ENCODE results near the gene EEF1G. TPM values are rescaled to one million over a fixed set of nuclear protein-coding genes. Genes with fewer than 3 reads are reported as not detected.

Gene EEF1G
- total RNA-seq, 2 experiments from 2014 or later: 1,778 to 2,328 TPM

DNA sequence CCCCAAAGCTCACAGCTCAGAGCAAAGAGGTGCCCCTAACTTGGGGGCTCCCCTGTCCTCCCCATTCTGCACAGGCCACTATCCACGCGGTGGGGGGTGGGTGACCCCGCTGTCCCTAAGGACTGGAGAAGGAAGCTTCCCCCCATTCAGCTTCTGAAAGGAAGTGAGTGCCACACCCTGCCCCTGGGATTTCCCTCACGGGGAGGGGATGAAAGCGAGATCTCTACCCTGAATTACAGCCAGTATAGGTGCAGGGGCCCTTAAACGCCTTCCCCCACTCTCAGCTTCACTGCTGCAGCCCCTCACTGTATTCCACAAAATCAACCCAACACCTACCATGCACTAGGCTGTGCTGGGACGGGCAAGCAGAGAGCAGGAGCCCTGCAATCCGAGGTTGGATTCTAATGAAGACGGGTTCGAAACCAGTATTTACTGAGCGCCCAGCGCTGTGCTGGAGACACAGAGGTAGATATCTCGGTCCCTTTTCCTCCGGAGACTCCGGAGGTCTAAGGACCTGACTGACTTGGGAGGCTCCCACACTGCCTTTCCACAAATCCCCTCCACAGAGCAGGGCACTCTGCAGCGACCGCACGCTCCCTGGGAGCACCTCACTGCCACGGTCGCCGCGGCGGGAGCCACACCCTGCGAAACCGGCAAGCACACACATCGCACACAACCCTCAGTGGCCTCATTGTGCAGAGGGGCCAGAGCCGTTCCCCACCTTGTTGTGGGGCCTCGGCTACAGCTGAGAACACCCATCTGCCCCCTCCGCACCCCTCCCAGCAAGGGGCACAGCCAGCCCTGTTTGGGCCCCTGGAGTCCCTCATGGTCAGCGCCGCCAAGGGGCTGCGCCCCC, 28.9 kb downstream of the EEF1G start:
- intact Hi-C loops (cut with micrococcal nuclease; ENCODE audit: unreplicated experiment): no loop called here
- no peak overlapping the region for H3K27ac ChIP-seq (ENCODE audit: low read depth, low read length, poor library complexity, severe bottlenecking)
- POLR2A ChIA-PET: interaction anchor here (0.5 to 0.6 kb wide), 2 partner anchors 20 to 327 kb away, joined by 3 read pairs; no protein-coding TSS in a partner anchor
- no peak overlapping the region for H3K4me2 ChIP-seq (ENCODE audit: low read length)
- H4K20me1 ChIP-seq (ENCODE audit: insufficient read depth, low read length): no peaks in the 10 kb centered on the region
- H2AFZ ChIP-seq (ENCODE audit: low read length): no peak overlapping the region
- no peaks in the 10 kb centered on the region for H3K9me3 ChIP-seq (ENCODE audit: low read length)
- CTCF ChIA-PET (ENCODE audit: unreplicated experiment): interaction anchor here (0.7 kb wide), 1 partner anchor 213 kb away, joined by 13 read pairs; no protein-coding TSS in a partner anchor
- TF ChIP-seq CTCF (conservative IDR thresholded peaks at IDR 0.05; ENCODE audit: low read length) (no peak), EZH2phosphoT487 (IDR thresholded peaks at IDR 0.05; ENCODE audit: borderline replicate concordance, low read depth, low read length) (no peak)
- no peaks in the 10 kb centered on the region for H3K36me3 ChIP-seq (ENCODE audit: insufficient read depth, low read length)
- H3K79me2 ChIP-seq (ENCODE audit: insufficient read depth, low read depth, low read length): no peaks in the 10 kb centered on the region
- no peak overlapping the region for H3K4me3 ChIP-seq (ENCODE audit: low read depth, low read length, poor library complexity, severe bottlenecking)
- no TSS peak for BruUV-seq (replicated peaks)
- H3K9me2 ChIP-seq (ENCODE audit: insufficient read depth, low read length): no peaks in the 10 kb centered on the region
- no peak for DNase-seq (ENCODE audit: low spot score)
- peaks cover 25% of the 10 kb centered on the region for H3K4me1 ChIP-seq (ENCODE audit: insufficient read depth, low read length, poor library complexity, severe bottlenecking)

DNA sequence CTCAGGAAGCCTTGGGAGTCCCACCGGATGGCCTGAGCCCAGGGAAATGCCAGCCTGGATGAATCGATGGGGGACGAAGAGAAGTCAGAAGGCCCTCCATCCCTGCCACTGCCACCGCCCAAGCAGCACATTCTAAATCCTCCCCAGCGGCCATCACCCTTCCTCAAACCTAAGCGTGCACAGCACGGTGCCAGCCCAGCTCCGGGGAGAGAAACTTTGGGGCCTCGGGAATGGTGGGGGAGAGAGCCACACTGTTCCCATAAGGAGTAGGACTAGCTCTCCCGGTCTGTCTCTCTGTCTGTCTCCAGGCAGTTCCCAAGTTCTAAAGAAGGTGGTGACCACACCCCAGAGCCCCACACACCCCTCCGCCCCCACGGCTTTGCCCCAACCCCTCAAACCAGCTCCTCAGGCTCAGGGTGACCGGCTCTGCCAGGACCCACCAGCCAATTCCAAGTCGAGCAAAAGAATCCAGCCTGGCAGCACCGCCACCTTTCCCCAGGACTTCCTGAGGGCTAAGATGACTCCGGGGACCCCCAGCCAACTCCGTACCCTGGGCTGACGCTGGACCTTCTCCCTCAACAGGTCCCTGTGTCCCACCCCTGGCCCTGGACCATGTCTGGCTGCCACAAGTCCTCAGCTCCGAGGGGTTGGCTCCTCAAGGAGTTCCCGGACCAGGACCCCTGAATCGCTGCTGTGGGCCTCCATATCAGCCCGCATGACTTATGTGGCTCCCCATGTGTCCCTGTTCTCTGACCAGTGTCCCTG, 29.8 kb downstream of the EEF1G start:
- no peak overlapping the region for H2AFZ ChIP-seq (ENCODE audit: low read length)
- no peaks in the 10 kb centered on the region for H3K36me3 ChIP-seq (ENCODE audit: insufficient read depth, low read length)
- DNase-seq (ENCODE audit: low spot score): no peak
- ChIA-PET POLR2A (interaction anchor here (0.6 kb wide), 1 partner anchor 20 kb away, joined by 3 read pairs; no protein-coding TSS in a partner anchor), CTCF (ENCODE audit: unreplicated experiment) (interaction anchor here (1.4 kb wide), 1 partner anchor 79 kb away, joined by 4 read pairs; no protein-coding TSS in a partner anchor)
- no peak for TF ChIP-seq CTCF (conservative IDR thresholded peaks at IDR 0.05; ENCODE audit: low read length)
- no peak for TF ChIP-seq EZH2phosphoT487 (IDR thresholded peaks at IDR 0.05; ENCODE audit: borderline replicate concordance, low read depth, low read length)
- no peaks in the 10 kb centered on the region for H3K9me2 ChIP-seq (ENCODE audit: insufficient read depth, low read length)
- no peak overlapping the region for H3K4me2 ChIP-seq (ENCODE audit: low read length)
- no peak overlapping the region for H3K4me3 ChIP-seq (ENCODE audit: low read depth, low read length, poor library complexity, severe bottlenecking)
- BruUV-seq (replicated peaks): no TSS peak
- no peaks in the 10 kb centered on the region for H4K20me1 ChIP-seq (ENCODE audit: insufficient read depth, low read length)
- no peaks in the 10 kb centered on the region for H3K9me3 ChIP-seq (ENCODE audit: low read length)
- intact Hi-C loops (cut with micrococcal nuclease; ENCODE audit: unreplicated experiment): no loop called here
- peaks cover 33% of the 10 kb centered on the region for H3K4me1 ChIP-seq (ENCODE audit: insufficient read depth, low read length, poor library complexity, severe bottlenecking)
- no peaks in the 10 kb centered on the region for H3K79me2 ChIP-seq (ENCODE audit: insufficient read depth, low read depth, low read length)
- no peak overlapping the region for H3K27ac ChIP-seq (ENCODE audit: low read depth, low read length, poor library complexity, severe bottlenecking)

Data from OCI-LY7 (cell line).